ENCODE results near the gene CALML6. TPM values are rescaled to one million over a fixed set of nuclear protein-coding genes. Genes with fewer than 3 reads are reported as not detected.

CALML6 gene
- total RNA-seq, 2 experiments from 2014 or later = 0.21 to 0.42 TPM

GRCh38 chr1:1915911-1916840 is 1.1 kb downstream of the CALML6 start:
- Mint-ChIP-seq H3K27me3 (ENCODE audit: low read depth) (peaks cover 3% of the 10 kb centered on the region), H3K27ac (no peak overlapping the region), H3K4me1 (ENCODE audit: low read depth) (peaks cover 4% of the 10 kb centered on the region), H3K4me3 (no peak overlapping the region), H3K36me3 (ENCODE audit: low read depth) (no peaks in the 10 kb centered on the region), H3K9me3 (ENCODE audit: insufficient read depth) (no peaks in the 10 kb centered on the region)
- ChIA-PET POLR2A (no interaction called here), CTCF (no interaction called here)
- no peak for DNase-seq
- ATAC-seq = no peak

GRCh38 chr1:1916851-1917251 is 1.8 kb downstream of the CALML6 start:
- ChIA-PET POLR2A (no interaction called here), CTCF (no interaction called here)
- peaks cover 4% of the 10 kb centered on the region for H3K4me1 Mint-ChIP-seq (ENCODE audit: low read depth)
- H3K36me3 Mint-ChIP-seq (ENCODE audit: low read depth) = no peaks in the 10 kb centered on the region
- no peak for DNase-seq
- H3K4me3 Mint-ChIP-seq = no peak overlapping the region
- no peak overlapping the region for H3K27ac Mint-ChIP-seq
- no peak for ATAC-seq
- peaks cover 3% of the 10 kb centered on the region for H3K27me3 Mint-ChIP-seq (ENCODE audit: low read depth)
- no peaks in the 10 kb centered on the region for H3K9me3 Mint-ChIP-seq (ENCODE audit: insufficient read depth)

- peaks cover 3% of the 10 kb centered on the region for H3K27me3 Mint-ChIP-seq (ENCODE audit: low read depth)
- CTCF ChIA-PET = interaction anchor here (0.6 kb wide), 1 partner anchor 127 kb away, joined by 3 read pairs; no protein-coding TSS in a partner anchor
- H3K4me3 Mint-ChIP-seq = no peak overlapping the region
- H3K9me3 Mint-ChIP-seq (ENCODE audit: insufficient read depth) = no peaks in the 10 kb centered on the region
- ATAC-seq (no peak), DNase-seq (no peak)
- POLR2A ChIA-PET = no interaction called here
- H3K36me3 Mint-ChIP-seq (ENCODE audit: low read depth) = no peaks in the 10 kb centered on the region
- no peak overlapping the region for H3K27ac Mint-ChIP-seq
- peaks cover 4% of the 10 kb centered on the region for H3K4me1 Mint-ChIP-seq (ENCODE audit: low read depth)
These were observed 2.4 kb downstream of the CALML6 start for GRCh38 chr1:1917304-1917976.

- DNase-seq (no peak), ATAC-seq (no peak)
- CTCF ChIA-PET = interaction anchor here (0.6 kb wide), 1 partner anchor 126 kb away, joined by 3 read pairs; no protein-coding TSS in a partner anchor
- H3K27me3 Mint-ChIP-seq (ENCODE audit: low read depth) = peaks cover 3% of the 10 kb centered on the region
- no peak overlapping the region for H3K27ac Mint-ChIP-seq
- H3K36me3 Mint-ChIP-seq (ENCODE audit: low read depth) = no peaks in the 10 kb centered on the region
- H3K4me1 Mint-ChIP-seq (ENCODE audit: low read depth) = peaks cover 4% of the 10 kb centered on the region
- peak overlapping the region; percentile 25 for H3K4me3 Mint-ChIP-seq
- no peaks in the 10 kb centered on the region for H3K9me3 Mint-ChIP-seq (ENCODE audit: insufficient read depth)
- POLR2A ChIA-PET = no interaction called here
These were observed 3.2 kb downstream of the CALML6 start for GRCh38 chr1:1917995-1918900.

- ChIA-PET POLR2A (no interaction called here), CTCF (no interaction called here)
- DNase-seq (no peak), ATAC-seq (no peak)
- Mint-ChIP-seq H3K4me3 (peak within 1 kb of the TSS; percentile 56), H3K4me1 (ENCODE audit: low read depth) (peaks cover 4% of the 10 kb centered on the region), H3K27me3 (ENCODE audit: low read depth) (no peaks in the 10 kb centered on the region), H3K9me3 (ENCODE audit: insufficient read depth) (no peaks in the 10 kb centered on the region), H3K36me3 (ENCODE audit: low read depth) (no peaks in the 10 kb centered on the region), H3K27ac (peak within 1 kb of the TSS; percentile 79)
These were observed 3.8 kb downstream of the CALML6 start, which contains the start of gene TMEM52 for GRCh38 chr1:1918901-1919303. TMEM52 (minus strand) TSS chr1:1919279; CDS start chr1:1919265, 14 bp downstream.

GRCh38 chr1:1919304-1920056 is 4.4 kb downstream of the CALML6 start:
- peak overlapping the region; percentile 56 for H3K4me3 Mint-ChIP-seq
- H3K27me3 Mint-ChIP-seq (ENCODE audit: low read depth) = no peaks in the 10 kb centered on the region
- ATAC-seq (peak; percentile 93), DNase-seq (peak; percentile 99)
- peaks cover 4% of the 10 kb centered on the region for H3K4me1 Mint-ChIP-seq (ENCODE audit: low read depth)
- H3K27ac Mint-ChIP-seq = peak overlapping the region; percentile 79
- ChIA-PET POLR2A (no interaction called here), CTCF (no interaction called here)
- no peaks in the 10 kb centered on the region for H3K36me3 Mint-ChIP-seq (ENCODE audit: low read depth)
- H3K9me3 Mint-ChIP-seq (ENCODE audit: insufficient read depth) = no peaks in the 10 kb centered on the region

- Mint-ChIP-seq H3K9me3 (ENCODE audit: insufficient read depth) (no peaks in the 10 kb centered on the region), H3K36me3 (ENCODE audit: low read depth) (no peaks in the 10 kb centered on the region), H3K4me1 (ENCODE audit: low read depth) (peaks cover 4% of the 10 kb centered on the region), H3K27me3 (ENCODE audit: low read depth) (no peaks in the 10 kb centered on the region), H3K27ac (peak overlapping the region; percentile 52), H3K4me3 (peak overlapping the region; percentile 56)
- ChIA-PET CTCF (no interaction called here), POLR2A (no interaction called here)
- DNase-seq (no peak), ATAC-seq (no peak)
These were observed 5.1 kb downstream of the CALML6 start for GRCh38 chr1:1920057-1920607.

GRCh38 chr1:1920608-1921458 is 5.8 kb downstream of the CALML6 start:
- H3K27me3 Mint-ChIP-seq (ENCODE audit: low read depth) = no peaks in the 10 kb centered on the region
- POLR2A ChIA-PET = no interaction called here
- no peak for ATAC-seq
- CTCF ChIA-PET = interaction anchor here (0.9 kb wide), 1 partner anchor 12 kb away, joined by 3 read pairs; no protein-coding TSS in a partner anchor
- no peaks in the 10 kb centered on the region for H3K36me3 Mint-ChIP-seq (ENCODE audit: low read depth)
- DNase-seq = no peak
- H3K27ac Mint-ChIP-seq = peak overlapping the region; percentile 52
- H3K9me3 Mint-ChIP-seq (ENCODE audit: insufficient read depth) = no peaks in the 10 kb centered on the region
- H3K4me3 Mint-ChIP-seq = no peak overlapping the region
- peaks cover 4% of the 10 kb centered on the region for H3K4me1 Mint-ChIP-seq (ENCODE audit: low read depth)

- DNase-seq (no peak), ATAC-seq (no peak)
- Mint-ChIP-seq H3K27me3 (ENCODE audit: low read depth) (no peaks in the 10 kb centered on the region), H3K36me3 (ENCODE audit: low read depth) (no peaks in the 10 kb centered on the region), H3K27ac (no peak overlapping the region), H3K9me3 (ENCODE audit: insufficient read depth) (no peaks in the 10 kb centered on the region), H3K4me1 (ENCODE audit: low read depth) (peaks cover 4% of the 10 kb centered on the region), H3K4me3 (no peak overlapping the region)
- ChIA-PET CTCF (interaction anchor here (0.9 kb wide), 1 partner anchor 12 kb away, joined by 3 read pairs; no protein-coding TSS in a partner anchor), POLR2A (no interaction called here)
These were observed 6.4 kb downstream of the CALML6 start for GRCh38 chr1:1921459-1921862.

GRCh38 chr1:1921901-1922701 is 7.0 kb downstream of the CALML6 start:
- Mint-ChIP-seq H3K9me3 (ENCODE audit: insufficient read depth) (no peaks in the 10 kb centered on the region), H3K36me3 (ENCODE audit: low read depth) (no peaks in the 10 kb centered on the region), H3K4me3 (no peak overlapping the region), H3K27ac (no peak overlapping the region), H3K4me1 (ENCODE audit: low read depth) (peaks cover 4% of the 10 kb centered on the region), H3K27me3 (ENCODE audit: low read depth) (no peaks in the 10 kb centered on the region)
- ATAC-seq (no peak), DNase-seq (no peak)
- POLR2A ChIA-PET = no interaction called here
- CTCF ChIA-PET = no interaction called here

Measured in activated CD8-positive, alpha-beta T cell treated with anti-CD3 and anti-CD28 coated beads, Interleukin-2, amount 10 ng/mL, durations not matched to agents 7 days and 5 days (primary cell).